ENCODE results near the gene MED23.
"Not testable (repeated sequence)": the region's sequence is repeated elsewhere in the genome, so short reads cannot be mapped to it uniquely, and the experiment has no call there.

MED23 gene

GRCh38 chr6:131548441-131548840 lies 79.6 kb downstream of the MED23 start:
- no peak overlapping the region for H3K4me3 ChIP-seq (ENCODE audit: low read depth, low read length)
- TF ChIP-seq, protein P1, sequence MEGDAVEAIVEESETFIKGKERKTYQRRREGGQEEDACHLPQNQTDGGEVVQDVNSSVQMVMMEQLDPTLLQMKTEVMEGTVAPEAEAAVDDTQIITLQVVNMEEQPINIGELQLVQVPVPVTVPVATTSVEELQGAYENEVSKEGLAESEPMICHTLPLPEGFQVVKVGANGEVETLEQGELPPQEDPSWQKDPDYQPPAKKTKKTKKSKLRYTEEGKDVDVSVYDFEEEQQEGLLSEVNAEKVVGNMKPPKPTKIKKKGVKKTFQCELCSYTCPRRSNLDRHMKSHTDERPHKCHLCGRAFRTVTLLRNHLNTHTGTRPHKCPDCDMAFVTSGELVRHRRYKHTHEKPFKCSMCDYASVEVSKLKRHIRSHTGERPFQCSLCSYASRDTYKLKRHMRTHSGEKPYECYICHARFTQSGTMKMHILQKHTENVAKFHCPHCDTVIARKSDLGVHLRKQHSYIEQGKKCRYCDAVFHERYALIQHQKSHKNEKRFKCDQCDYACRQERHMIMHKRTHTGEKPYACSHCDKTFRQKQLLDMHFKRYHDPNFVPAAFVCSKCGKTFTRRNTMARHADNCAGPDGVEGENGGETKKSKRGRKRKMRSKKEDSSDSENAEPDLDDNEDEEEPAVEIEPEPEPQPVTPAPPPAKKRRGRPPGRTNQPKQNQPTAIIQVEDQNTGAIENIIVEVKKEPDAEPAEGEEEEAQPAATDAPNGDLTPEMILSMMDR (conservative IDR thresholded peaks at IDR 0.05; ENCODE audit: low read depth, low read length) = no peak
- DNase-seq (ENCODE audit: low read depth) = no peak

- TF ChIP-seq, protein P1 (conservative IDR thresholded peaks at IDR 0.05; ENCODE audit: low read depth, low read length) = no peak
- no peak for DNase-seq (ENCODE audit: low read depth)
- H3K4me3 ChIP-seq (ENCODE audit: low read depth, low read length) = no peak overlapping the region
Measured at GRCh38 chr6:131547488-131547887, 80.6 kb downstream of the MED23 start.

DNA sequence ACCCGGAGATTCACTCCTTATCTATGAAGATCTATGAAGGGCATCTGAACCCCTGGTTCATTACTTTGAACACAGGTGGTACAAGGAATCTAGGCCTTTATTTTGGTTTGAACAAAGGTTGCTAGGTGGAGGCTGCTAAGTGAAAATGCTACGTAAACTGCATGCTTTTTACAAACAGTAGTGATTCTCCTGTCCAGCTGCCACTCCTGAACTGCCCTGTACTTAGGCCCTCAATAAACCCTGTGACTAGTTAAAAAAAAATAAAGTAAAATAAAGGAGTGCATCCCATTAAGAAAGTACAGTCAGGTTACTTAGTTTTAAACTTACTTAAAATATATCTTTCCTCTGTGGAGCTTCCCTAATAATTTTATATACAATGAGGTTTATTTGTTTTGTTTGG lies 82.7 kb downstream of the MED23 start:
- TF ChIP-seq, protein P1 (conservative IDR thresholded peaks at IDR 0.05; ENCODE audit: low read depth, low read length) = no peak
- H3K4me3 ChIP-seq (ENCODE audit: low read depth, low read length) = no peak overlapping the region
- no peak for DNase-seq (ENCODE audit: low read depth)

DNA sequence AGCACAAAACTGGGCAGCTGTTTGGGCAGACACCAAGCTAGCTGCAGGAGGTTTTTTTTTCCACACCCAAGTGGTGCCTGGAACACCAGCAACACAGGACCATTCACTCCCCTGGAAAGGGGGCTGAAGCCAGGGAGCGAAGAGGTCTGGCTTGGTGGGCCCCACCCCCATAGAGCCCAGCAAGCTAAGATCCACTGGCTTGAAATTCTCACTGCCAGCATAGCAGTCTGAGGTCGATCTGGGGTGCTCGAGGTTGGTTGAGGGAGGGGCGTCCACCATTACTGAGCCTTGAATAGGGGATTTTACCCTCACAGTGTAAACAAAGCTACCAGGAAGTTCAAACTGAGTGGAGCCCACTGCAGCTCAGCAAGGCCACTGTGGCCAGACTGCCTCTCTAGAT lies 89.4 kb downstream of the MED23 start:
- not testable (repeated sequence) for DNase-seq (ENCODE audit: low read depth); H3K4me3 ChIP-seq (ENCODE audit: low read depth, low read length)

DNA sequence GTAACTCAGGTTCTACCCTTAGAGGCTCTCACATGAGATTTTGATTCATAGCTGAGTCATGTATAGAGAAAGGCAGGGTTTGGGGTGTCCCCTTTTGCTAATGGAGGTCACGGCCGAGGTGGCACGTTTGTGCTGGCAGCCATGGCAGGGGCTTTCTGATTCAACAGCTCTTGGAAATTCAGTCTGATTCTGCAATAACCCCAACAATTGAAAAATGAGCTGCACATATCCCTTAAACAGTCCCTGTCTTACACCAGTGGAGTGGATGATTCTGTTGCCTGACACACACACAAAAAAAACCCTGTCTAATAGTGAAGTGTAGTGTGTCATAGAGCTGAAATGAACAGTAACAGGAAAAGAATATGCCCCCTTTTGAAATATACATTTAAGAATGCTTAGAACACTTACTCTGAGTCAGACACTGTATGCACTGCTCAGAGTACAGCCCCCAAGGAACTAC lies 95.4 kb downstream of the MED23 start:
- TF ChIP-seq, protein P1 (conservative IDR thresholded peaks at IDR 0.05; ENCODE audit: low read depth, low read length) = no peak
- DNase-seq (ENCODE audit: low read depth) = no peak
- no peak overlapping the region for H3K4me3 ChIP-seq (ENCODE audit: low read depth, low read length)

DNA sequence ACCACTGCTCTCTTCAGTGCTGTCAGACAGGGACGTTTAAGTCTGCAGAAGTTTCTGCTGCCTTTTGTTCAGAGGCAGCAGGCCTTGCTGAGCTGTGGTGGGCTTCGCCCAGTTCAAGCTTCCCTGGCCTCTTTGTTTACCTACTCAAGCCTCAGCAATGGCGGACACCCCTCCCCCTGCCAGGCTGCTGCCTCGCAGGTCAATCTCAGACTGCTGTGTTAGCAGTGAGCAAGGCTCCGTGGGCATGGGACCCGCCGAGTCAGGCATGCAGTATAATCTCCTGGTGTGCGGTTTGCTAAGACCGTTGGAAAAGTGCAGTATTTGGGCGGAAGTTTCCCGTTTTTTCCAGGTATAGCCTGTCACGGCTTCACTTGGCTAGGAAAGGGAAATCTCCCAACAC lies 96.4 kb downstream of the MED23 start:
- DNase-seq (ENCODE audit: low read depth); H3K4me3 ChIP-seq (ENCODE audit: low read depth, low read length): not testable (repeated sequence)

DNA sequence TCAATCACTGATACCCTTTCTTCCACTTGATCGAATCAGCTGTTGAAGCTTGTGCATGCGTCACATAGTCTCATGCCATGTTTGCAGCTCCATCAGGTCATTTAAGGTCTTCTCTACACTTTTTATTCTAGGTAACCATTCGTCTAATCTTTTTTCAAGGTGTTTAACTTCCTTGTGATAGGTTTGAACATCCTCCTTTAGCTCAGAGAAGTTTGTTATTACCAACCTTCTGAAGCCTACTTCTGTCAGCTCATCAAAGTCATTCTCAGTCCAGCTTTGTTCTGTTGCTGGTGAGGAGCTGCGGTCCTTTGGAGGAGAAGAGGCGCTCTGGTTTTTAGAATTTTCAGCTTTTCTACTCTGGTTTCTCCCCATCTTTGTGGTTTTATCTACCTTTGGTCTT lies 97.1 kb downstream of the MED23 start:
- H3K4me3 ChIP-seq (ENCODE audit: low read depth, low read length); DNase-seq (ENCODE audit: low read depth): not testable (repeated sequence)

- TF ChIP-seq, protein P1 (conservative IDR thresholded peaks at IDR 0.05; ENCODE audit: low read depth, low read length) = no peak
Measured at GRCh38 chr6:131524695-131525336, 103.2 kb downstream of the MED23 start.

More at GRCh38 chr6:131524695-131525336, 103.2 kb downstream of the MED23 start:
- H3K4me3 ChIP-seq (ENCODE audit: low read depth, low read length) = no peak overlapping the region
- no peak for DNase-seq (ENCODE audit: low read depth)
